Thoracic aorta (tissue), 2 donors: Measurements from ENCODE around the gene DSP. TPM values are rescaled to one million over a fixed set of nuclear protein-coding genes. Genes with fewer than 3 reads are reported as not detected.

Experiments used
- ATAC-seq: fragments of 150-250 bp; one replicate; pipeline ENCODE4 v1.8.0; 2017; ENCODE audit warnings: low read depth; ENCODE audit not compliant: insufficient number of reproducible peaks, low FRiP score
- DNase-seq: peaks from one replicate; pipeline ENCODE4 v3.0.0-alpha.2; 2020; ENCODE audit warnings: low spot score
- H3K27ac ChIP-seq, 2 donors: fragments of 200-600 bp; sonication (generic); 1 replicate in 1 of 2; 2 replicates in 1 of 2; pipeline ENCODE4 v1.5.1; 2016; ENCODE audit warnings: mild to moderate bottlenecking in 2 of 2, moderate library complexity in 2 of 2
- H3K27me3 ChIP-seq: fragments of 200-600 bp; sonication (generic); replicated peaks from 2 replicates; pipeline ENCODE4 v1.6.0; 2016; ENCODE audit warnings: mild to moderate bottlenecking; ENCODE audit not compliant: insufficient read depth
- H3K36me3 ChIP-seq: fragments of 200-600 bp; sonication (generic); one replicate; pipeline ENCODE4 v1.5.1; 2016
- H3K4me1 ChIP-seq, 2 donors: fragments of 200-600 bp; sonication (generic); 1 replicate in 1 of 2; 2 replicates in 1 of 2; pipeline versions ENCODE4 v1.5.1 to v1.6.0; 2016; ENCODE audit warnings: low read depth in 2 of 2, mild to moderate bottlenecking in 1 of 2; ENCODE audit not compliant: control insufficient read depth in 1 of 2
- H3K4me3 ChIP-seq: fragments of 200-600 bp; sonication (generic); 2 replicates; pipeline ENCODE4 v1.5.1; 2016; ENCODE audit warnings: mild to moderate bottlenecking
- H3K9me3 ChIP-seq: fragments of 200-600 bp; sonication (generic); 2 replicates; pipeline ENCODE4 v1.5.1; 2016
- CTCF ChIP-seq: fragments of 200-600 bp; sonication (generic); IDR thresholded peaks from one replicate; pipeline ENCODE4 v1.5.1; 2019; ENCODE audit warnings: antibody characterized with exemption
- total RNA-seq, 2 donors: library from RNA; depleted of rRNA; stranded (reverse); fragments of >200 nt; gene quantifications; one replicate each; pipeline versions ENCODE4 v1.1.0 to v1.2.3, GENCODE V29; 2016

DSP gene
- total RNA-seq, 2 donors from 2014 or later, result 5.4 to 6.7 TPM

GRCh38 chr6:7542065-7542873 lies 798 bp downstream of the DSP start:
- no peak for DNase-seq
- no peaks in the 10 kb centered on the region for H3K36me3 ChIP-seq
- H3K27me3 ChIP-seq, result peaks cover 24% of the 10 kb centered on the region
- H3K27ac ChIP-seq, result no peak overlapping the region
- H3K4me3 ChIP-seq, result peak overlapping the region; percentile 74
- H3K4me1 ChIP-seq, result peaks cover 12 to 25% of the 10 kb centered on the region in 2 donors
- TF ChIP-seq CTCF, result no peak
- H3K9me3 ChIP-seq, result no peaks in the 10 kb centered on the region
- no peak for ATAC-seq

DNA sequence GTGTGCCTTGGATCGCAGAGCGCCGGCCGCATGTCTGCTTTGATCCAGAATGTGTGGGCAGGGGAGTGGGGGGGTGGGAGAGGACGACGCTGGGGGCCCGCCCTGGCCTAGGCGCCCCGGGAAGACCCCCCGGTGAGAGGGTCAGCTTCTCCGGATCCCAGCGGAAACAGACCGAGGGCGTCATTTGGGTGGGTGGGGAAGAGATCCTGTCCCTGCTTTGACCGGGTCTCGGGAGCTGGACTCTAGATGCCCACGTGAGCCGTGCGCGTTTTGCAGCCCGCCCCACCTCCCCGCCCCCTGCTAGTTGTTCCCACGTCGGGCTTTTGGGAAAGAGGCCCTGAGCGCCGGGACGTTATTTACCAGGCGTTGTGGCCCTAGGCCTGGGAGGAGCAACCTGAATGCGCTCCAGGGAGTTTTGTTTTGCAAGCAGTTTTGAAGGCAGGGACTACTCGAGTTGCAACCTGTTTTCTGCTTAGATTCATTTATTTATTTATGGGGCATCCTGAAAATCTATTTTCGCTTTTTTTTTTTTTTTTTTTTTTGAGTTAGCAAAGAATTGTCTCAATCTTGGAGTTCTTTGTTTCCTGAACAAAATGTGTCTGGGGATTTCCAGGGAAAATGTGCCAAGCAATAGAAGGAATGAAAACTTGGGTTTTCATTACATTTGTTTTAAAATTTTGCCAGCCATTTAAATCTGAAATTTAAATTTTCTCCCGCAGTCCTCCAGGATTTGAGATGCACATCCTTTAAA lies 1.6 kb downstream of the DSP start:
- Histone ChIP-seq H3K27me3 (peaks cover 25% of the 10 kb centered on the region), H3K4me1 (peaks cover 12 to 25% of the 10 kb centered on the region in 2 donors), H3K4me3 (peak overlapping the region; percentile 74), H3K36me3 (no peaks in the 10 kb centered on the region), H3K9me3 (no peaks in the 10 kb centered on the region), H3K27ac (no peak overlapping the region)
- no peak for TF ChIP-seq CTCF
- DNase-seq (no peak), ATAC-seq (no peak)

DNA sequence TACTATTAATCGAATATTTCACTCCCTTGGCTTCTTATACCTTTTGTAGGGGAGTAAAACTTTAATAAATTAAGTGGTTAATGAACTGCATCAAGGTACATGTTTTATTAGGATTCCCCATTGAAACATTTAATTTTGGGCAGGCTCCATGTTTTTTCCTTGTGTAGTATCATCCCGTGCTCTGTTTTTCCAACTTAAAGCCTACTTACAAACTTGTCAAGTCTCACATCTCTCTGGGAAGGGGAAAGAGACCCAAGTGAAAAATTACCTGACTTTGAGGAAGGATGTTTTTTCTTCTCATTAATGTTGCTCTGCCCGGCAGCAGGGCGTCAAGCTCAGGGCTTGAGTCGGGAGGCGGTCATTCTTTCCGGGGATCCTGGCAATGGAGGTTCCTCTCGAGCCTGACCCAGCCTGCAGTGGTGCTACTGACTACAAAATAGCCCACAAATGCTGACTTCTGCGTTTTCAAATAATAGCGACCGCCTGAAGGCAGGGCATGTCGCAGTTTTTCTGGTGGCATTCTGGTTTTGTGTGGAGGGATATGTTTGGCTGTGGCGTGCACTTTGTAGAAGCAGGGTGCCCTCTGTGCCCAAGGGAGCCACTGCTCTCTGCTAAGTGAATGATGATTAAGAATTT lies 2.4 kb downstream of the DSP start:
- no peaks in the 10 kb centered on the region for H3K36me3 ChIP-seq
- no peak for TF ChIP-seq CTCF
- peaks cover 12 to 25% of the 10 kb centered on the region in 2 donors for H3K4me1 ChIP-seq
- H3K27me3 ChIP-seq, result peaks cover 29% of the 10 kb centered on the region
- ATAC-seq, result no peak
- no peaks in the 10 kb centered on the region for H3K9me3 ChIP-seq
- no peak overlapping the region for H3K4me3 ChIP-seq
- no peak for DNase-seq
- no peak overlapping the region for H3K27ac ChIP-seq

GRCh38 chr6:7544597-7544996 lies 3.1 kb downstream of the DSP start:
- H3K4me3 ChIP-seq, result no peak overlapping the region
- no peaks in the 10 kb centered on the region for H3K9me3 ChIP-seq
- no peaks in the 10 kb centered on the region for H3K36me3 ChIP-seq
- H3K27me3 ChIP-seq, result peaks cover 29% of the 10 kb centered on the region
- ATAC-seq, result no peak
- TF ChIP-seq CTCF, result no peak
- no peak overlapping the region for H3K27ac ChIP-seq
- peaks cover 12 to 25% of the 10 kb centered on the region in 2 donors for H3K4me1 ChIP-seq
- DNase-seq, result no peak
